ENCODE measurements around the gene PRELP.

PRELP gene

GRCh38 chr1:203526130-203526529, 50.5 kb downstream of the PRELP start (continued):
- TF ChIP-seq ZNF37A (tag by site-specific recombination; IDR thresholded peaks at IDR 0.05) (no peak), ZNF146 (tag by site-specific recombination; IDR thresholded peaks at IDR 0.05) (no peak), ZNF529 (tag by site-specific recombination; IDR thresholded peaks at IDR 0.05; ENCODE audit: insufficient replicate concordance) (no peak)

- POLR2A ChIA-PET = no interaction called here
- CTCF ChIA-PET = interaction anchor here (0.6 to 1.0 kb wide), 3 partner anchors 176 to 217 kb away, joined by 3 to 4 read pairs (median 3); no protein-coding TSS in a partner anchor
- H3K27ac ChIP-seq (ENCODE audit: extremely low read depth, low read depth, low read length) = no peak overlapping the region
- no peaks in the 10 kb centered on the region for H3K9me3 ChIP-seq (ENCODE audit: control insufficient read depth, insufficient read depth, low read depth, low read length)
- H3K4me3 ChIP-seq (ENCODE audit: low read depth, low read length) = no peak overlapping the region
- H3K36me3 ChIP-seq (ENCODE audit: control insufficient read depth in 2 of 2, insufficient read depth in 1 of 2, low read length in 2 of 2) = no peaks in the 10 kb centered on the region
- TF ChIP-seq YY1 (tag by site-specific recombination; IDR thresholded peaks at IDR 0.05) (no peak), KLF1 (tag by site-specific recombination; IDR thresholded peaks at IDR 0.05) (peak; percentile 55), ZNF292 (tag by site-specific recombination; IDR thresholded peaks at IDR 0.05; ENCODE audit: borderline replicate concordance, low read depth) (no peak), KLF8 (tag by site-specific recombination; IDR thresholded peaks at IDR 0.05) (no peak), ZNF174 (tag by site-specific recombination; IDR thresholded peaks at IDR 0.05) (no peak), PATZ1 (tag by site-specific recombination; IDR thresholded peaks at IDR 0.05) (no peak), ZNF791 (tag by site-specific recombination; IDR thresholded peaks at IDR 0.05) (no peak), ZNF16 (tag by site-specific recombination; IDR thresholded peaks at IDR 0.05; ENCODE audit: low read depth) (no peak), GLIS1 (tag by site-specific recombination; IDR thresholded peaks at IDR 0.05) (0 out of 2 replicates have a peak, but pooled peaks have one; percentile 19), ZNF76 (tag by site-specific recombination; IDR thresholded peaks at IDR 0.05; ENCODE audit: borderline replicate concordance, low read depth) (no peak)
- H3K4me1 ChIP-seq (ENCODE audit: control insufficient read depth, insufficient read depth, low read length) = no peaks in the 10 kb centered on the region; the same call in 1 of the 2 replicates
These were observed 51.0 kb downstream of the PRELP start for GRCh38 chr1:203526572-203526971.

- ChIA-PET CTCF (interaction anchor here (0.6 to 1.0 kb wide), 3 partner anchors 175 to 218 kb away, joined by 3 to 4 read pairs (median 3); no protein-coding TSS in a partner anchor), POLR2A (no interaction called here)
- Histone ChIP-seq H3K4me3 (ENCODE audit: low read depth, low read length) (no peak overlapping the region), H3K9me3 (ENCODE audit: control insufficient read depth, insufficient read depth, low read depth, low read length) (no peaks in the 10 kb centered on the region), H3K36me3 (ENCODE audit: control insufficient read depth in 2 of 2, insufficient read depth in 1 of 2, low read length in 2 of 2) (no peaks in the 10 kb centered on the region), H3K4me1 (ENCODE audit: control insufficient read depth, insufficient read depth, low read length) (no peaks in the 10 kb centered on the region; the same call in 1 of the 2 replicates), H3K27ac (ENCODE audit: extremely low read depth, low read depth, low read length) (no peak overlapping the region)
- TF ChIP-seq ZNF629 (tag by site-specific recombination; IDR thresholded peaks at IDR 0.05) (no peak), ZSCAN23 (tag by site-specific recombination; IDR thresholded peaks at IDR 0.05) (0 out of 2 replicates have a peak, but pooled peaks have one; percentile 25), ZNF596 (tag by site-specific recombination; IDR thresholded peaks at IDR 0.05) (no peak), ZNF157 (tag by site-specific recombination; IDR thresholded peaks at IDR 0.05) (0 out of 2 replicates have a peak, but pooled peaks have one; percentile 30), YY2 (tag by site-specific recombination; IDR thresholded peaks at IDR 0.05) (0 out of 2 replicates have a peak, but pooled peaks have one; percentile 14), ZBTB6 (tag by site-specific recombination; IDR thresholded peaks at IDR 0.05) (no peak), ZNF510 (tag by site-specific recombination; IDR thresholded peaks at IDR 0.05; ENCODE audit: insufficient replicate concordance) (no peak), OSR2 (tag by site-specific recombination; IDR thresholded peaks at IDR 0.05) (no peak), ZNF658 (tag by site-specific recombination; IDR thresholded peaks at IDR 0.05) (no peak), HOXC10 (CRISPR knock-in tag; IDR thresholded peaks at IDR 0.05) (no peak), EGR2 (tag by site-specific recombination; IDR thresholded peaks at IDR 0.05; ENCODE audit: low read depth) (peak; percentile 100), HOXD13 (CRISPR knock-in tag; IDR thresholded peaks at IDR 0.05; ENCODE audit: borderline replicate concordance) (no peak), ZBTB26 (tag by site-specific recombination; optimal IDR thresholded peaks at IDR 0.05) (peak; percentile 7), ZNF140 (tag by site-specific recombination; IDR thresholded peaks at IDR 0.05) (0 out of 2 replicates have a peak, but pooled peaks have one; percentile 9), OVOL3 (tag by site-specific recombination; IDR thresholded peaks at IDR 0.05) (no peak), ZNF404 (tag by site-specific recombination; IDR thresholded peaks at IDR 0.05) (no peak), ZNF184 (tag by site-specific recombination; IDR thresholded peaks at IDR 0.05) (no peak), ZNF514 (tag by site-specific recombination; IDR thresholded peaks at IDR 0.05) (0 out of 2 replicates have a peak, but pooled peaks have one; percentile 4), ZNF211 (tag by site-specific recombination; IDR thresholded peaks at IDR 0.05; ENCODE audit: low read depth) (peak; percentile 13; the same call in 1 of the 2 replicates)
These were observed 51.4 kb downstream of the PRELP start for GRCh38 chr1:203527013-203527412.
